Activated T-cell treated with anti-CD3 and anti-CD28 coated beads, Interleukin-2, amount 50 U/mL, for 72 hours (primary cell): ENCODE data around the gene THAP3. TPM values are rescaled to one million over a fixed set of nuclear protein-coding genes. Genes with fewer than 3 reads are reported as not detected.
"Not testable (repeated sequence)": the region's sequence is repeated elsewhere in the genome, so short reads cannot be mapped to it uniquely, and the experiment has no call there.

Experiments used
- ATAC-seq, 2 donors: fragments of 150-1000 bp; cut with Tn5 transposase; replicated peaks in 1 of 2; 2 replicates each; pipeline ENCODE4 v1.10.0; 2021; ENCODE audit warnings: moderate library complexity in 2 of 2, mild to moderate bottlenecking in 1 of 2
- DNase-seq, 2 donors: peaks; one replicate each; pipeline ENCODE4 v3.0.0; 2021 to 2022; ENCODE audit warnings: mixed read lengths in 1 of 2
- H3K27ac Mint-ChIP-seq: one replicate; pipeline ENCODE4 v1.8.0; 2022; ENCODE audit warnings: mild to moderate bottlenecking, moderate library complexity, mixed read lengths
- H3K27me3 Mint-ChIP-seq: one replicate; pipeline ENCODE4 v1.8.0; 2022; ENCODE audit warnings: low read depth, mixed read lengths
- H3K36me3 Mint-ChIP-seq, 2 donors: one replicate each; pipeline ENCODE4 v1.8.0; 2022; ENCODE audit warnings: mixed read lengths in 2 of 2, mild to moderate bottlenecking in 1 of 2; ENCODE audit not compliant: insufficient read depth in 2 of 2
- H3K4me1 Mint-ChIP-seq: one replicate; pipeline ENCODE4 v1.8.0; 2022; ENCODE audit warnings: low read depth, mixed read lengths
- H3K4me3 Mint-ChIP-seq, 2 donors: one replicate each; pipeline ENCODE4 v1.8.0; 2022; ENCODE audit warnings: mild to moderate bottlenecking in 2 of 2, mixed read lengths in 2 of 2, moderate library complexity in 2 of 2
- H3K9me3 Mint-ChIP-seq, 2 donors: one replicate each; pipeline ENCODE4 v1.8.0; 2022; ENCODE audit warnings: mixed read lengths in 2 of 2
- total RNA-seq, 2 donors: library from RNA; stranded (reverse); gene quantifications; one replicate each; pipeline ENCODE4 v1.2.3, GENCODE V29; 2022

THAP3 gene
- total RNA-seq, 2 donors from 2014 or later: 27.0 to 30.5 TPM

DNA sequence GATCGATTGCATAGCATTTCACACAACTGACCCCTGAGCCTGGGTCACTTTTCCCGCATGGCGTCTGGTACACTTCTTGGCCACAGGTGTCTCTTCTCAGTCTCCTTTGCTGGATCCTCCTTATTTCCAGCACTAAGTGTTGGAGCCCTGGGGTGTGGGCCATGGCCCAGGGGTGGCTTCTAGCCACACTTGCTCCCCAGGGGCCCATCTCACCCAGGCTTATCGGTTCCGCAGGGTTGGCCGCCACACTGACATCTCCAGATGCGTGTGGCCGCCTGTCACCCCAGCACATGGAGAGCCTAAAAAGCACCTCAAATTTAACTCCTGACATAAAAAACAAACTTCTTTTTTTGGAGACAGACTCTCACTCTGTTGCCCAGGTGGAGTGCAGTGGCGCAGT is 2.4 kb downstream of the THAP3 start:
- Mint-ChIP-seq H3K36me3 (peaks cover 4 to 13% of the 10 kb centered on the region in 2 donors), H3K9me3 (no peaks in the 10 kb centered on the region), H3K4me3 (peak overlapping the region; percentile 88 to 91), H3K27ac (no peak overlapping the region), H3K27me3 (no peaks in the 10 kb centered on the region), H3K4me1 (peaks cover 26% of the 10 kb centered on the region)
- DNase-seq (no peak), ATAC-seq (no peak)

- peak overlapping the region in 1 of 2 donors; percentile 6 for H3K4me3 Mint-ChIP-seq
- ATAC-seq: no peak
- no peaks in the 10 kb centered on the region for H3K9me3 Mint-ChIP-seq
- H3K27me3 Mint-ChIP-seq: no peaks in the 10 kb centered on the region
- DNase-seq: no peak
- peak overlapping the region; percentile 31 for H3K27ac Mint-ChIP-seq
- H3K4me1 Mint-ChIP-seq: peaks cover 26% of the 10 kb centered on the region
- peaks cover 4 to 16% of the 10 kb centered on the region in 2 donors for H3K36me3 Mint-ChIP-seq
These were observed 3.3 kb downstream of the THAP3 start for GRCh38 chr1:6627841-6628545.

GRCh38 chr1:6628971-6629479 is 4.4 kb downstream of the THAP3 start:
- no peak overlapping the region for H3K27ac Mint-ChIP-seq
- H3K36me3 Mint-ChIP-seq: peaks cover 5 to 16% of the 10 kb centered on the region in 2 donors

DNA sequence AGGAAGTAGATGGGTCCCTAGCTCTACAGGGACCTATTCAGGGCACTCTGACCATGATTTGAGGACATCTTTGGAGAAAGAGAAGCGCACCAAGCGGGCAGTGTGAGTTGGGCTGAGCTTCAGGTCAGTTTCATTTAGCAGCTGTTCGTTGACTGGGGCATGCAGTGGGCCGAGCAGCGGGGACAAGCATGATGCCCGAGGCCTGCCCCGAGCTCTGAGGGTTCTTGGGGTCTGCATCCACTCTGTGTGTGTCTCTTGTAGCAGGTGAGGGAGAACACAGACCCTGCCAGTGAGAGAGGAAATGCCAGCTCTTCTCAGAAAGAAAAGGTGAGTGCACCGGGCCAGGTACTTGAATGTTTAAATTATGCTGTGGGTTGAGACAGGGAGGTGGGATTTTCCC is 5.4 kb downstream of the THAP3 start:
- no peaks in the 10 kb centered on the region for H3K9me3 Mint-ChIP-seq
- no peak overlapping the region for H3K4me3 Mint-ChIP-seq
- no peaks in the 10 kb centered on the region for H3K27me3 Mint-ChIP-seq
- peaks cover 5 to 16% of the 10 kb centered on the region in 2 donors for H3K36me3 Mint-ChIP-seq
- H3K27ac Mint-ChIP-seq: no peak overlapping the region
- DNase-seq (no peak), ATAC-seq (no peak)
- peaks cover 22% of the 10 kb centered on the region for H3K4me1 Mint-ChIP-seq

More at GRCh38 chr1:6628971-6629479, 4.4 kb downstream of the THAP3 start:
- H3K9me3 Mint-ChIP-seq: no peaks in the 10 kb centered on the region
- no peak overlapping the region for H3K4me3 Mint-ChIP-seq
- H3K27me3 Mint-ChIP-seq: no peaks in the 10 kb centered on the region
- no peak for DNase-seq
- no peak for ATAC-seq
- H3K4me1 Mint-ChIP-seq: peaks cover 26% of the 10 kb centered on the region

DNA sequence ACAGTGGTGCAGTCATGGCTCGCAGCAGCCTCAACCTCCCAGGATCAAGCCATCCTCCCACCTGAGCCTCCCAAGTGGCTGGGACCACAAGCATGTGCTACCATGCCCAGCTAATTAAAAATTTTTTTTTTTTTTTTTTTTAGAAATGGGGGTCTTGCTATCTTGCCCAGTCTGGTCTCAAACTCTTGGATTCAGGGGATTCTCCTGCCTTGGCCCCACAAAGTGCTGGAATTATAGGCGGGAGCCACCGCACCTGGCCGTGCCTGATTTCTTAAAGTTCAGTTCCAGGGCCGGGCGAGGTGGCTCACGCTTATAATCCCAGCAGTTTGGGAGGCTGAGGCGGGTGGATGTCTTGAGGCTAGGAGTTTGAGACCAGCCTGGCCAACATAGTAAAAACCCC is 6.4 kb downstream of the THAP3 start:
- H3K4me3 Mint-ChIP-seq: no peak overlapping the region
- H3K9me3 Mint-ChIP-seq: no peaks in the 10 kb centered on the region
- no peak overlapping the region for H3K27ac Mint-ChIP-seq
- DNase-seq (no peak), ATAC-seq (no peak)
- H3K4me1 Mint-ChIP-seq: peaks cover 18% of the 10 kb centered on the region
- no peaks in the 10 kb centered on the region for H3K27me3 Mint-ChIP-seq
- peaks cover 3 to 15% of the 10 kb centered on the region in 2 donors for H3K36me3 Mint-ChIP-seq

DNA sequence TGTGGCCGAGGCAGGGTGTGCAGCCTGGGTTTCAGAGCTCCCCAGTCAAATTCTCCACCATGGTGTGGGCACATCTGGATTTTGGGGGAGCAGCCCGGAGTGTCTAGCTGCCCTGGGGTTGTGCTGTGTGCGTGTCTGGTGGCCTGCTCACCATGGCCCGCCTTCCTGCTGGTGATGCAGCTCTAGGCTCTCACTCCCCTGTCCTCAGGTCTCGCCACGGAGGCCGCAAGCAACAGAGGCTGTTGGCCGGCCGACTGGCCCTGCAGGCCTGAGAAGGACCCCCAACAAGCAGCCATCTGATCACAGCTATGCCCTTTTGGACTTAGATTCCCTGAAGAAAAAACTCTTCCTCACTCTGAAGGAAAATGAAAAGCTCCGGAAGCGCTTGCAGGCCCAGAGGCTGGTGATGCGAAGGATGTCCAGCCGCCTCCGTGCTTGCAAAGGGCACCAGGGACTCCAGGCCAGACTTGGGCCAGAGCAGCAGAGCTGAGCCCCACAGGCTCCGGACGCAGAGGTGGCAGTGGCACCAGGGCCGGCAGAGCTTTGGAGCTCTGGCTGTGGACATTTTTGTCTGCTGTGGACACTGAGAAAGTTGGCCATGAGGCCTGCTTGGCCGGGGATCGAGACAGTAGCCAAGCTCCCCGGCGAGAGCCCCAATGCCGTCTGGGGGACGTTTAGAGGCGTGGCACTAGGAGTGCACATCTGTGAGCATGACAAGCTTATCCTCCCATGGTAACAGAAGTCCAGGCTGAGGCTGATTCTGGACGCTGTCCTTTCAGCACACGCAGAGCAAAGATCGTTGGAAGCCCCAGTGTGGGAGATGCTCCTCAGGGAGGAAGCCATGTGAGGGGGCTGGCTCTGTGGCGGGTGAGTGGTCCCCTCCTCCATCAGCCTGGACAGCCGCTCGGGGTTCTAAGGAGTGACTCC is 8.2 kb downstream of the THAP3 start:
- Mint-ChIP-seq H3K36me3 (peaks cover 2 to 15% of the 10 kb centered on the region in 2 donors), H3K27ac (no peak overlapping the region), H3K9me3 (no peaks in the 10 kb centered on the region), H3K4me3 (no peak overlapping the region), H3K4me1 (peaks cover under 1% of the 10 kb centered on the region), H3K27me3 (no peaks in the 10 kb centered on the region)
- DNase-seq (no peak), ATAC-seq (no peak)

GRCh38 chr1:6634371-6635052 is 9.8 kb downstream of the THAP3 start:
- H3K9me3 Mint-ChIP-seq: no peaks in the 10 kb centered on the region
- DNase-seq (peak; percentile 43 to 45), ATAC-seq (peak; percentile 43 to 62)
- H3K36me3 Mint-ChIP-seq: peaks cover 2 to 18% of the 10 kb centered on the region in 2 donors
- H3K4me3 Mint-ChIP-seq: no peak overlapping the region
- no peaks in the 10 kb centered on the region for H3K4me1 Mint-ChIP-seq
- no peaks in the 10 kb centered on the region for H3K27me3 Mint-ChIP-seq
- H3K27ac Mint-ChIP-seq: no peak overlapping the region

GRCh38 chr1:6635161-6635909 is 10.7 kb downstream of the THAP3 start:
- ATAC-seq (no peak), DNase-seq (no peak)
- no peak overlapping the region for H3K27ac Mint-ChIP-seq
- H3K27me3 Mint-ChIP-seq: no peaks in the 10 kb centered on the region
- no peaks in the 10 kb centered on the region for H3K9me3 Mint-ChIP-seq
- no peak overlapping the region for H3K4me3 Mint-ChIP-seq
- peaks cover 5 to 19% of the 10 kb centered on the region in 2 donors for H3K36me3 Mint-ChIP-seq
- H3K4me1 Mint-ChIP-seq: no peaks in the 10 kb centered on the region

DNA sequence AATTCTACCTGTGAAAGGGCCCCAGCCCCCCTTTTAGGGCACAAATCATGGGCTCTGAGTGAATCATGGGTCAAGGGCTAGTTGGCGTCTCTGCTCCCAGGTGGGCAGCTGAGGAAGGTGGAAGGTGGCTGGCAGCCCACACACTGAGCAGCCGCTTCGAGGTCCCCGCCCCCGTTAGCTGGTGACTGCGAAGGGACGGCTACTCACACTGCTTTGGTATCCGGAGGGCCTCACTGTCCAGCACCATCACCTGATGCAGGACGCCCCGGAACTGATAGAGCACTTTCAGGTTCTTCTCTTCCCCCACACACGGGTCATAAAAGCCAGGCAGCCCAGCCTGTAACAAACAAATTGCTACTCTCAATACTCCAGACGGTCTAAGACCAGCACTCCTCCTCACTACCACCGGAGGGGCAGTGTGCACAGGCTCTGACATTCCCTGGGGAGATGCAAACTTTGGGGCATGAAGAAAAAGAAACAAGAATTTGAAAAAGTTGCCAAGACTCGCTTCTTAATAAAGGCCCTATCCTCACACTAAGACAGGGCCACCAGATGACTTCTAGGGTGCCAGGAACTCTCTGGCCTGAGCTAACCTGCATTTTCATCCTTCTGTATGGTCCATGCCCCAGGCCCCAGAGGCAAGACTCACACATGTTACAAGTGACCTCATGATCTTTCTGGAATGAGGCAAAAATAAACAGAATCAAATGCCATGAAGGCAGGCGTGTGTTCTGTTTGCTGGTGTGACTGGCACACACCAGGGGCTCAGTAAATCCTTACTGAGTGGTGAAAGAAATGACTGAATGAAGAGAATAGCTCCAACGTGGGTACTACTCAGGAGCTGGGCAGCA is 11.5 kb downstream of the THAP3 start:
- Mint-ChIP-seq H3K27me3 (no peaks in the 10 kb centered on the region), H3K4me3 (no peak overlapping the region), H3K36me3 (peaks cover 5 to 19% of the 10 kb centered on the region in 2 donors), H3K4me1 (no peaks in the 10 kb centered on the region), H3K9me3 (no peaks in the 10 kb centered on the region), H3K27ac (no peak overlapping the region)
- no peak for DNase-seq
- no peak for ATAC-seq

GRCh38 chr1:6636778-6637177 is 12.1 kb downstream of the THAP3 start:
- H3K27ac Mint-ChIP-seq, H3K27me3 Mint-ChIP-seq, H3K4me1 Mint-ChIP-seq, DNase-seq, ATAC-seq, H3K4me3 Mint-ChIP-seq, H3K9me3 Mint-ChIP-seq: not testable (repeated sequence)
- peaks cover 5 to 19% of the 10 kb centered on the region in 2 donors for H3K36me3 Mint-ChIP-seq

- Mint-ChIP-seq H3K36me3 (peaks cover 5 to 23% of the 10 kb centered on the region in 2 donors), H3K4me1 (no peaks in the 10 kb centered on the region), H3K27ac (no peak overlapping the region), H3K4me3 (no peak overlapping the region), H3K9me3 (no peaks in the 10 kb centered on the region), H3K27me3 (no peaks in the 10 kb centered on the region)
- ATAC-seq: no peak
- DNase-seq: no peak
These were observed 13.1 kb downstream of the THAP3 start for GRCh38 chr1:6637770-6638169.

DNA sequence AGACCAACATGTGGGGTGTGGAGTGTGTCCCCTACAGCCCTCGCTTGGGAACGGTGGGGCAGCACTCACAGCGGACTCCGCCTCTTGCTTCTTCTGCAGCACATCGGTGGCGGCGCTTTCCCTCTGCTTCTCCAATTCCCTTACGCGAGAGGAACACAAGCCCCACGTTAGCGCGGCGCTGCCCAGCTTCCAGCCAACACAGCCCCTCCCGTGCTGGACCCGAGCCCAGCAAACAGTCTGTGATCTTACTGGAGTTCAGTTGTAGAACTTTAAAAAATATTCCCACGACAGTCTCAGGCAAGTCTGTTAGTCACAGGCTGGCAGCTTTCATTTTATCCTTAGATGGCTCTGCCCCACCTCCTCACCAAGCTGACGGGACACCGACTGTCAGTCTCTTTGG is 13.6 kb downstream of the THAP3 start:
- DNase-seq (no peak), ATAC-seq (no peak)
- H3K27ac Mint-ChIP-seq: no peak overlapping the region
- no peaks in the 10 kb centered on the region for H3K27me3 Mint-ChIP-seq
- H3K36me3 Mint-ChIP-seq: peaks cover 5 to 21% of the 10 kb centered on the region in 2 donors
- H3K4me1 Mint-ChIP-seq: no peaks in the 10 kb centered on the region
- H3K9me3 Mint-ChIP-seq: no peaks in the 10 kb centered on the region
- no peak overlapping the region for H3K4me3 Mint-ChIP-seq
